Upper lobe of right lung (tissue), 1 donor: Measurements from ENCODE around the gene MCEMP1. TPM values are rescaled to one million over a fixed set of nuclear protein-coding genes. Genes with fewer than 3 reads are reported as not detected.

Source experiments
- ATAC-seq: fragments of 200-7000 bp; cut with Tn5 transposase; one replicate; pipeline ENCODE4 v1.9.1; 2020; ENCODE audit warnings: mild to moderate bottlenecking, moderate library complexity
- DNase-seq: peaks from one replicate; pipeline ENCODE4 v3.0.0-alpha.2; 2020
- H3K27ac ChIP-seq: fragments of 200-600 bp; one replicate; pipeline ENCODE4 v1.8.0; 2022
- H3K27me3 ChIP-seq: fragments of 200-600 bp; one replicate; pipeline ENCODE4 v1.8.0; 2022; ENCODE audit warnings: mild to moderate bottlenecking
- H3K36me3 ChIP-seq: fragments of 200-600 bp; one replicate; pipeline ENCODE4 v1.8.0; 2022
- H3K4me1 ChIP-seq: fragments of 200-600 bp; one replicate; pipeline ENCODE4 v1.8.0; 2022
- H3K4me3 ChIP-seq: fragments of 200-600 bp; one replicate; pipeline ENCODE4 v1.8.0; 2022; ENCODE audit warnings: mild to moderate bottlenecking
- H3K9me3 ChIP-seq: fragments of 200-600 bp; one replicate; pipeline ENCODE4 v1.8.0; 2022
- CTCF ChIP-seq: fragments of 200-600 bp; IDR thresholded peaks from one replicate; pipeline ENCODE4 v1.8.0; 2022; ENCODE audit warnings: antibody characterized with exemption
- intact Hi-C: fragments of 100-400 bp; cut with DNase I; formaldehyde crosslinking; loops from one replicate; pipeline ENCODE4 v1.11.0; 2022
- total RNA-seq: library from RNA; stranded (reverse); fragmentation: NEBNext Ultra II Directional; extraction: Animal tissue kit (Norgen Biotek cat#: 25700); gene quantifications from one replicate; pipeline ENCODE4 v1.2.1, GENCODE V29; 2021
- donor health status: DM: no; HTN: yes; CAD: no; lungs with severe emphysema.

Gene MCEMP1
- total RNA-seq, 1 donor from 2014 or later: 97.9 TPM

- Histone ChIP-seq H3K4me3 (no peak overlapping the region), H3K27ac (no peak overlapping the region), H3K4me1 (peaks cover 12% of the 10 kb centered on the region), H3K9me3 (no peaks in the 10 kb centered on the region), H3K36me3 (no peaks in the 10 kb centered on the region), H3K27me3 (no peaks in the 10 kb centered on the region)
- intact Hi-C loops: no loop called here
- TF ChIP-seq CTCF: no peak
- DNase-seq (no peak), ATAC-seq (peak; percentile 21)
Observed at GRCh38 chr19:7706955-7707456, 30.1 kb downstream of the MCEMP1 start.

GRCh38 chr19:7709932-7710460, 33.1 kb downstream of the MCEMP1 start:
- Histone ChIP-seq H3K27ac (no peak overlapping the region), H3K36me3 (no peaks in the 10 kb centered on the region), H3K27me3 (no peaks in the 10 kb centered on the region), H3K4me1 (peaks cover 12% of the 10 kb centered on the region), H3K9me3 (no peaks in the 10 kb centered on the region), H3K4me3 (no peak overlapping the region)
- no peak for TF ChIP-seq CTCF
- DNase-seq (no peak), ATAC-seq (no peak)
- intact Hi-C loops: no loop called here

- intact Hi-C loops: no loop called here
- DNase-seq: no peak
- no peak overlapping the region for H3K4me3 ChIP-seq
- no peaks in the 10 kb centered on the region for H3K36me3 ChIP-seq
- no peak for ATAC-seq
- H3K9me3 ChIP-seq: no peaks in the 10 kb centered on the region
- H3K27me3 ChIP-seq: no peaks in the 10 kb centered on the region
- H3K27ac ChIP-seq: no peak overlapping the region
- H3K4me1 ChIP-seq: peaks cover 12% of the 10 kb centered on the region
- no peak for TF ChIP-seq CTCF
Observed at GRCh38 chr19:7710616-7711015, 33.7 kb downstream of the MCEMP1 start.

- no peak overlapping the region for H3K27ac ChIP-seq
- no peak overlapping the region for H3K4me3 ChIP-seq
- H3K4me1 ChIP-seq: no peaks in the 10 kb centered on the region
- no peaks in the 10 kb centered on the region for H3K36me3 ChIP-seq
- no peak for TF ChIP-seq CTCF
- ATAC-seq: no peak
- intact Hi-C loops: no loop called here
- H3K9me3 ChIP-seq: peaks cover 5% of the 10 kb centered on the region
- no peaks in the 10 kb centered on the region for H3K27me3 ChIP-seq
- no peak for DNase-seq
Observed at GRCh38 chr19:7715671-7716070, 38.8 kb downstream of the MCEMP1 start.

- Histone ChIP-seq H3K36me3 (no peaks in the 10 kb centered on the region), H3K27me3 (no peaks in the 10 kb centered on the region), H3K27ac (no peak overlapping the region), H3K4me1 (no peaks in the 10 kb centered on the region), H3K9me3 (peaks cover 5% of the 10 kb centered on the region), H3K4me3 (no peak overlapping the region)
- no peak for ATAC-seq
- TF ChIP-seq CTCF: no peak
- intact Hi-C loops: no loop called here
- DNase-seq: no peak
Observed at GRCh38 chr19:7716762-7717161, 39.9 kb downstream of the MCEMP1 start.

GRCh38 chr19:7718668-7719067, 41.8 kb downstream of the MCEMP1 start:
- DNase-seq (no peak), ATAC-seq (no peak)
- Histone ChIP-seq H3K4me1 (no peaks in the 10 kb centered on the region), H3K36me3 (no peaks in the 10 kb centered on the region), H3K9me3 (peaks cover 5% of the 10 kb centered on the region), H3K27ac (no peak overlapping the region), H3K4me3 (no peak overlapping the region), H3K27me3 (no peaks in the 10 kb centered on the region)
- intact Hi-C loops: no loop called here
- no peak for TF ChIP-seq CTCF
